ENCODE measurements around the gene HOMER2. TPM values are rescaled to one million over a fixed set of nuclear protein-coding genes. Genes with fewer than 3 reads are reported as not detected.

The HOMER2 gene
- total and polyA plus RNA-seq, 9 of the 15 experiments (the other 6 are each of a cell fraction or from before 2014, with no cell fraction given), result 0.13 to 0.47 (median 0.29) TPM; not detected in 1

GRCh38 chr15:82802497-82802896, 150.0 kb downstream of the HOMER2 start (continued):
- TF ChIP-seq KLF16 (IDR thresholded peaks at IDR 0.05) (peak; percentile 87), NCOR1 (IDR thresholded peaks at IDR 0.05) (peak; percentile 87), NCOA1 (IDR thresholded peaks at IDR 0.05; ENCODE audit: low read depth) (peak; percentile 52; the same call in 1 of the 2 replicates), VEZF1 (CRISPR knock-in tag; IDR thresholded peaks at IDR 0.05) (peak; percentile 42; the same call in 1 of the 2 replicates), MBD2 (IDR thresholded peaks at IDR 0.05; ENCODE audit: borderline replicate concordance, low read depth) (peak; percentile 41; the same call in 1 of the 2 replicates), U2AF1 (optimal IDR thresholded peaks at IDR 0.05; ENCODE audit: low read depth, low read length) (no peak), SOX6 (IDR thresholded peaks at IDR 0.05) (peak; percentile 73), ESRRA (IDR thresholded peaks at IDR 0.05; ENCODE audit: borderline replicate concordance, low read depth) (peak; percentile 60; the same call in 1 of the 2 replicates), ZFP30 (CRISPR knock-in tag; IDR thresholded peaks at IDR 0.05; ENCODE audit: borderline replicate concordance) (no peak), NR2C2 (CRISPR knock-in tag; IDR thresholded peaks at IDR 0.05) (no peak), NR2C2 (tag; IDR thresholded peaks at IDR 0.05) (peak; percentile 10; the same call in 1 of the 2 replicates), ZNF12 (CRISPR knock-in tag; IDR thresholded peaks at IDR 0.05) (no peak), ZNF263 (CRISPR knock-in tag; IDR thresholded peaks at IDR 0.05; ENCODE audit: borderline replicate concordance) (no peak), GATAD2A (IDR thresholded peaks at IDR 0.05) (0 out of 2 replicates have a peak, but pooled peaks have one; percentile 16), MEF2A (IDR thresholded peaks at IDR 0.05; ENCODE audit: control insufficient read depth, low read depth, low read length) (peak; percentile 72; the same call in 1 of the 2 replicates), SMARCC2 (IDR thresholded peaks at IDR 0.05; ENCODE audit: low read depth) (peak; percentile 66), TEAD4 (IDR thresholded peaks at IDR 0.05; ENCODE audit: low read length) (peak; percentile 95), TEAD4 (CRISPR knock-in tag; IDR thresholded peaks at IDR 0.05; ENCODE audit: borderline replicate concordance) (no peak), TAF1 (IDR thresholded peaks at IDR 0.05; ENCODE audit: control insufficient read depth, extremely low read depth, insufficient read depth, low read length, severe bottlenecking) (peak; percentile 37), EP300 (IDR thresholded peaks at IDR 0.05; ENCODE audit: low read length) (peak; percentile 88), ARID1B (IDR thresholded peaks at IDR 0.05) (peak; percentile 97), RNF2 (IDR thresholded peaks at IDR 0.05) (no peak), CXXC5 (CRISPR knock-in tag; IDR thresholded peaks at IDR 0.05) (peak; percentile 53), MAZ (CRISPR knock-in tag; conservative IDR thresholded peaks at IDR 0.05 in 1 of 2, IDR thresholded peaks at IDR 0.05 in 1 of 2) (no peak; a peak in 1 of 4 replicates), PHF8 (IDR thresholded peaks at IDR 0.05; ENCODE audit: borderline replicate concordance, low read length) (no peak), JUND (IDR thresholded peaks at IDR 0.05; ENCODE audit: borderline replicate concordance, low read depth, low read length) (peak; percentile 30; the same call in 1 of the 2 replicates), JUND (tag; IDR thresholded peaks at IDR 0.05; ENCODE audit: borderline replicate concordance, low read depth, low read length) (peak; percentile 49; the same call in 1 of the 3 replicates), NFIC (IDR thresholded peaks at IDR 0.05) (peak; percentile 73), ZKSCAN1 (IDR thresholded peaks at IDR 0.05; ENCODE audit: low read depth, low read length) (0 out of 2 replicates have a peak, but pooled peaks have one; percentile 41), TCF7 (IDR thresholded peaks at IDR 0.05; ENCODE audit: borderline replicate concordance) (no peak), MYNN (IDR thresholded peaks at IDR 0.05) (peak; percentile 74; the same call in 1 of the 2 replicates), MYNN (CRISPR knock-in tag; IDR thresholded peaks at IDR 0.05) (no peak), ZNF274 (IDR thresholded peaks at IDR 0.05; ENCODE audit: borderline replicate concordance, low read depth, low read length) (0 out of 2 replicates have a peak, but pooled peaks have one; percentile 24)

Measured in K562 (cell line).